WI38 (cell line): ENCODE results near the gene HS3ST3B1.

Source experiments
- H3K4me3 ChIP-seq: 2 replicates; pipeline ENCODE4 v1.5.1; 2011; ENCODE audit warnings: low read depth, mild to moderate bottlenecking, control low read depth, low read length
- TF ChIP-seq, protein P1 (sequence below): IDR thresholded peaks from 2 replicates; pipeline ENCODE4 v1.5.1; 2012; ENCODE audit warnings: low read depth, mild to moderate bottlenecking, control low read depth, low read length

The HS3ST3B1 gene

DNA sequence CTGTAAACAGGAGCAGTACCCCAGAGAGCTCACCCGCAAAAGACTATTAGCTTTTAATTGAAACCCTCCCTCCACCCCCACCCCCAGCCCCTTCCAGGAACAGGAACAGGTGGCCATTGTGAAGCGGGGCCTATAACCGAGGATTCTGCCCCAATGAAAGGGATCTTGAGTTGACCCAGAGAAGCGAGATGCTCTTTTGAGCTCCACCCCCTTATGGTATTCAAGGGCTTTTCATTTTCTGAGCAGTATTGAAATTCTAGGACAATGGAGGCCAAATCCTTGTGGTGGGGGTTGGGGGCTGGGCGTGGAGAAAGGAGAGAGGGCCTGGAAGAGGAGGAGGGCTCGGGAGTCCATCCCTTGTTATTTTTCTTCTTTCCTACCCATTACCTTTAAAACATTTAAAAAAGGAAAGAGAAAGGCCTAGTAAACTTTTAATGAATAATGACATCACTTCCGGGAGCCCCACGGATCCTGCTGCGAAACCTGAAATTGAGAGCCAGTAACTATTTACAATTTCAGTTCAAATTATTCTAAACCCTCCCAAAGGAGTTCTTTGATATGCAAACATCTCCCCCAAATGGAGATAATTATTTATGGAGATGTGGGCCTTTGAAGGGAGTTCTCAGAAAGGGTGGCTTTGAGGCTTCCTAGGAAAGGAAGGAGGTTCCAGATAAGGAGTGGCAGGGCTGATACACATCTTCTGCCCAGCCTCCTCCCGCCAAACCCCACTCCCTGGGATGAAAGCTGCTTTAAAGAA is 30.5 kb downstream of the HS3ST3B1 start:
- H3K4me3 ChIP-seq: no peak overlapping the region
- TF ChIP-seq, protein P1, sequence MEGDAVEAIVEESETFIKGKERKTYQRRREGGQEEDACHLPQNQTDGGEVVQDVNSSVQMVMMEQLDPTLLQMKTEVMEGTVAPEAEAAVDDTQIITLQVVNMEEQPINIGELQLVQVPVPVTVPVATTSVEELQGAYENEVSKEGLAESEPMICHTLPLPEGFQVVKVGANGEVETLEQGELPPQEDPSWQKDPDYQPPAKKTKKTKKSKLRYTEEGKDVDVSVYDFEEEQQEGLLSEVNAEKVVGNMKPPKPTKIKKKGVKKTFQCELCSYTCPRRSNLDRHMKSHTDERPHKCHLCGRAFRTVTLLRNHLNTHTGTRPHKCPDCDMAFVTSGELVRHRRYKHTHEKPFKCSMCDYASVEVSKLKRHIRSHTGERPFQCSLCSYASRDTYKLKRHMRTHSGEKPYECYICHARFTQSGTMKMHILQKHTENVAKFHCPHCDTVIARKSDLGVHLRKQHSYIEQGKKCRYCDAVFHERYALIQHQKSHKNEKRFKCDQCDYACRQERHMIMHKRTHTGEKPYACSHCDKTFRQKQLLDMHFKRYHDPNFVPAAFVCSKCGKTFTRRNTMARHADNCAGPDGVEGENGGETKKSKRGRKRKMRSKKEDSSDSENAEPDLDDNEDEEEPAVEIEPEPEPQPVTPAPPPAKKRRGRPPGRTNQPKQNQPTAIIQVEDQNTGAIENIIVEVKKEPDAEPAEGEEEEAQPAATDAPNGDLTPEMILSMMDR: no peak

DNA sequence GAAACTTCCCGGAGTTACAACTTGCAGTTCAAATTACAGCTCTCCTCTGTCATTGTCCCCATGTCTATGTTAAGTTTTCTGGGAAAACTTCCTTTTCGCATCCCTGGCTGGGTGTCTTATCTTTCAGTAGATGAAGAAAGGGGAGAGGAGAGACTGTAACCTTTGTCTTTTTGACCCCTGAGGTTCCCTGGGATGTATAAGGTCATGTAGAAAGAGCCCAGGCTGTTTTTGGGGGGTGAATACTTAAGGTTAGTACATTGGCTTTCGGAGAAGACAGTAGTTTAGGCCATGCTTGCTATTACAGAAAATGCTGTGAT is 31.1 kb downstream of the HS3ST3B1 start:
- TF ChIP-seq, protein P1: no peak
- no peak overlapping the region for H3K4me3 ChIP-seq

DNA sequence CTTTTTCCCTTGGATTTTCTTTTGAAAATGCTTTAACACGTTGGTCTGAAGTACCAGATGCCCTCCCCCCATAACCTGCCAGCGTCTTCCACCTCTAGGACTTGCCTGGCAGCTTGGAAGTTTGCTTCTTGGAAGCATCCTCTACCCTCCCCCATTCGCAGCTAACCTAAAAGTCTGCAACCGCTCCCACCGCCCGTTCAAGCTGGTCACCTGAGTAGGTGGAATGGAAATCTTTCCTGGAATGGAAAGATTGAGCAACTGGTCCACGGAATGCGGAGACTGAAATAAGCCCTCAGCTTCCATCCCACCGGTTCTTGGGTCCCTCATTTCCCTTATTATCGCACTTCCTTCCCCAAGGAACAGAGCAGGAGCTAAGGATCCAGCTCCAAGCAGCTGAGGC is 31.4 kb downstream of the HS3ST3B1 start:
- TF ChIP-seq, protein P1: no peak
- H3K4me3 ChIP-seq: no peak overlapping the region

DNA sequence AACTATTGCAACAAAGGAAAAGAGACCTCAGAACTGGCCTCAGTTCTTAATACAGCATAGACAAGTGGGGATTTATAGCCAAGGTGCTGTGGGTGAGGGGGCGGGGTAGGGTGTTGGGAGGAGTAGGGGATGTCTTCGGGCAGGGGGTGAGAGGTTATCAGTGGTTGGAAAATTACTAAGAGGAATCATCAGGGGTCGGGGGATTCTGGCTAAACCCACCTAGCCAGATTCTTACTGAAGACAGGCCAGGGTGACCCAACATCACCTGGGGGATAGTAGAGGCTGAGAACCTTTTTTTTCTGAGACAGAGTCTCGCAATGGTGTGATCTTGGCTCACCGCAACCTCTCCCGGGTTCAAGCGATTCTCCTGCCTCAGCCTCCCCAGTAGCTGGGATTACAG is 32.6 kb downstream of the HS3ST3B1 start:
- TF ChIP-seq, protein P1: no peak
- no peak overlapping the region for H3K4me3 ChIP-seq

DNA sequence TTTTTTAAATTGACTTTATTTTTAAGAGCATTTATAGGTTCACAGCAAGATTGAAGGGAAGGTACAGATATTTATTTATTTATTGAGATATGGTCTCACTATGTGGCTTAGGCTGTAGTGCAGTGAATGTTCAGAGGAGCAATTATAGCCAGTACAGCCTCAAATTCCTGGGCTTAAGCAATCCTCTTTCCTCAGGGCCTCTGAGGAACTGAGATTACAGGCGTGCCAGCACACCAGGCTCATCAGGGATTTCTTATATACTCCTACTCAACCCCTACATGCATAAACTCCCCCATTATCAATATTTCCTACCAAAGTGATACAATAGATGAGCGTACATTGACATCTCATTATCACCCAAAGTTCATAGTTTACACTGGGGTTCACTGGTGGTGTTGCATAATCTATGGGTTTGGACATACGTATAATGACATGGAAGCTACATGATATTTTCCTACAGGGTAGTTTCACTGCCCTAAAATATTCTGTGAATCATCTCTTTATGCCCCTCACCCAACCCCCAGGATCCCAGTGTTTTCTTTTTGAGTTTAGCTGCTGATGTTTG is 33.5 kb downstream of the HS3ST3B1 start:
- no peak overlapping the region for H3K4me3 ChIP-seq
- TF ChIP-seq, protein P1: no peak

DNA sequence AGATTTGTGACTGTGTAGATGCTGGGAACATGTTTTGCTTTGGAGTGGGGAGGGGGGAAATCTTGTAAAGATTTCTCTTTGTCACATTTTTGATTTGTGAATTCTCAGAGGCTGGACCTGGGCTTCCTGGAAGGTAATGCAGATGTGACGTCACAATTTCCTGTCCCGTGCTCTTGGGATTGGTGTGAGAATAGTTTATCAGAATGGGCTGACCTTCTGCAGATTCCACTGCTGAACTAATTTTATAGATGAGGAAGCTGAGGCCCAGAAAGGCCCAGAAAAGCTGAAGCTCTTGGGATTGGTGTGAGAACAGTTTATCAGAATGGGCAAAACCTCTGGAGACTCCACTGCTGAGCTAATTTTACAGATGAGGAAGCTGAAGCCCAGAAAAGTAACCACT is 34.0 kb downstream of the HS3ST3B1 start:
- TF ChIP-seq, protein P1: no peak
- H3K4me3 ChIP-seq: no peak overlapping the region

DNA sequence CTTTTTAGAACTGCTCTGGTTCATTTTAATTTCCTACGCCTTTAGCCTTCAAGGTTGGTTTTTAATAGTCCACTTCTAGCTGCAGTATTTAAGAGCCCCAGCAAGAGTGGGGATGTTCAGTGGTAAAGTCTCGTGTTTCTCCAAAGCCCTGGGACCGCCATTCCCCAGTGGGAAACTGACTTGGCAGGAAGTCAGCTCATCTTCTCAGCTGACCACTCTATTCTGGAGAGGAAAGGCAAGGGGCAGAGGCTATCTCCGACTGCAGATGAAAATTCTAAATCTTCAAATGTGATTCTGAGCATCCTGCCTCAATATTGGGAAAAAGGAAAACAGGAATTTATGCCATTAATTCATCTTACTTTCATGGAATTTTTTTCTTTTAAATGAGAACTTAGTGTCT is 35.5 kb downstream of the HS3ST3B1 start:
- TF ChIP-seq, protein P1: no peak
- H3K4me3 ChIP-seq: no peak overlapping the region
